Lower lobe of right lung (tissue), 2 donors: ENCODE measurements around the gene POC1A. TPM values are rescaled to one million over a fixed set of nuclear protein-coding genes. Genes with fewer than 3 reads are reported as not detected.

Experiments
- ATAC-seq, 2 donors: fragments of 200-7000 bp; cut with Tn5 transposase; one replicate each; pipeline ENCODE4 v1.9.1; 2020 to 2022; ENCODE audit warnings: mild to moderate bottlenecking in 2 of 2, moderate library complexity in 2 of 2
- DNase-seq: peaks from one replicate; pipeline ENCODE4 v3.0.0-alpha.2; 2020
- H3K27ac ChIP-seq: fragments of 200-600 bp; one replicate; pipeline ENCODE4 v1.8.0; 2022
- H3K27me3 ChIP-seq: fragments of 200-600 bp; one replicate; pipeline ENCODE4 v1.8.0; 2022; ENCODE audit warnings: low read depth
- H3K36me3 ChIP-seq: fragments of 200-600 bp; one replicate; pipeline ENCODE4 v1.8.0; 2022; ENCODE audit warnings: mild to moderate bottlenecking
- H3K4me1 ChIP-seq: fragments of 200-600 bp; one replicate; pipeline ENCODE4 v1.8.0; 2022
- H3K4me3 ChIP-seq: fragments of 200-600 bp; one replicate; pipeline ENCODE4 v1.8.0; 2022; ENCODE audit warnings: mild to moderate bottlenecking
- H3K9me3 ChIP-seq: fragments of 200-600 bp; one replicate; pipeline ENCODE4 v1.8.0; 2022
- intact Hi-C: fragments of 100-400 bp; cut with DNase I; formaldehyde crosslinking; loops from one replicate; pipeline ENCODE4 v1.11.0; 2022
- total RNA-seq: library from RNA; stranded (reverse); fragmentation: NEBNext Ultra II Directional; extraction: Animal tissue kit (Norgen Biotek cat#: 25700); gene quantifications from one replicate; pipeline ENCODE4 v1.2.1, GENCODE V29; 2021
- TF ChIP-seq, protein P1 (sequence below): fragments of 200-600 bp; IDR thresholded peaks from one replicate; pipeline ENCODE4 v1.8.0; 2022; ENCODE audit warnings: antibody characterized with exemption, mild to moderate bottlenecking
- donor health status: DM: no; HTN: yes; CAD: no; lungs with severe emphysema.

POC1A gene
- total RNA-seq, 1 donor from 2014 or later = 2.7 TPM

GRCh38 chr3:52090131-52090932 lies 63.9 kb downstream of the POC1A start:
- H3K27me3 ChIP-seq = no peaks in the 10 kb centered on the region
- peak; percentile 37 for DNase-seq
- H3K4me1 ChIP-seq = peaks cover 37% of the 10 kb centered on the region
- intact Hi-C loops = no loop called here
- ATAC-seq = no peak
- TF ChIP-seq, protein P1, sequence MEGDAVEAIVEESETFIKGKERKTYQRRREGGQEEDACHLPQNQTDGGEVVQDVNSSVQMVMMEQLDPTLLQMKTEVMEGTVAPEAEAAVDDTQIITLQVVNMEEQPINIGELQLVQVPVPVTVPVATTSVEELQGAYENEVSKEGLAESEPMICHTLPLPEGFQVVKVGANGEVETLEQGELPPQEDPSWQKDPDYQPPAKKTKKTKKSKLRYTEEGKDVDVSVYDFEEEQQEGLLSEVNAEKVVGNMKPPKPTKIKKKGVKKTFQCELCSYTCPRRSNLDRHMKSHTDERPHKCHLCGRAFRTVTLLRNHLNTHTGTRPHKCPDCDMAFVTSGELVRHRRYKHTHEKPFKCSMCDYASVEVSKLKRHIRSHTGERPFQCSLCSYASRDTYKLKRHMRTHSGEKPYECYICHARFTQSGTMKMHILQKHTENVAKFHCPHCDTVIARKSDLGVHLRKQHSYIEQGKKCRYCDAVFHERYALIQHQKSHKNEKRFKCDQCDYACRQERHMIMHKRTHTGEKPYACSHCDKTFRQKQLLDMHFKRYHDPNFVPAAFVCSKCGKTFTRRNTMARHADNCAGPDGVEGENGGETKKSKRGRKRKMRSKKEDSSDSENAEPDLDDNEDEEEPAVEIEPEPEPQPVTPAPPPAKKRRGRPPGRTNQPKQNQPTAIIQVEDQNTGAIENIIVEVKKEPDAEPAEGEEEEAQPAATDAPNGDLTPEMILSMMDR = no peak
- H3K4me3 ChIP-seq = no peak overlapping the region
- H3K9me3 ChIP-seq = no peaks in the 10 kb centered on the region
- H3K36me3 ChIP-seq = no peaks in the 10 kb centered on the region
- peak overlapping the region; percentile 78 for H3K27ac ChIP-seq

DNA sequence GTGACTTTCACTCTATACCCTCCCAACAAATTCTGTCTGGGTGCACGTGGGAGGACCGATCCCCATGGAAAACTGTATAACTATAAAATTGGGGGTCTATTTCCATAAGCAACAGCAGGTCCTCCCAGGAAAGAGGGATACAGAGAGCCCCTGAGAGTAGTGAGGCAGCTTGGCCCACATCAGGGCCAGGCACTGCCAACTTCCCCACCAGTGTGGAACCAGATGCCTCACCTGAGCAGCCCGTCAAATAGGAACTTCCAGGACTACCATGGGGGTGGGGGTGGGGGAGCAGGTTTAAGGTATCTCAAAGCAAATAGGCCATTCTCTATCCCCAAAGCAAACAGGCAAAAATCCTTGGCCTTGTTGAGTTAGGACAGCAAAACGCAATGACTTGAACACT lies 64.5 kb downstream of the POC1A start:
- Histone ChIP-seq H3K27ac (peak overlapping the region; percentile 78), H3K36me3 (no peaks in the 10 kb centered on the region), H3K9me3 (no peaks in the 10 kb centered on the region), H3K4me1 (peaks cover 37% of the 10 kb centered on the region), H3K4me3 (no peak overlapping the region), H3K27me3 (no peaks in the 10 kb centered on the region)
- intact Hi-C loops = no loop called here
- ATAC-seq (no peak), DNase-seq (peak; percentile 2)
- TF ChIP-seq, protein P1 = no peak

GRCh38 chr3:52088445-52089367 lies 65.5 kb downstream of the POC1A start:
- H3K36me3 ChIP-seq = no peaks in the 10 kb centered on the region
- H3K27me3 ChIP-seq = no peaks in the 10 kb centered on the region
- DNase-seq (peak; percentile 58), ATAC-seq (peak; percentile 20 to 38)
- intact Hi-C loops = no loop called here
- no peaks in the 10 kb centered on the region for H3K9me3 ChIP-seq
- peak overlapping the region; percentile 44 for H3K27ac ChIP-seq
- no peak overlapping the region for H3K4me3 ChIP-seq
- H3K4me1 ChIP-seq = peaks cover 37% of the 10 kb centered on the region
- TF ChIP-seq, protein P1 = no peak

- DNase-seq = peak; percentile 15
- Histone ChIP-seq H3K27ac (no peak overlapping the region), H3K4me3 (no peak overlapping the region), H3K36me3 (no peaks in the 10 kb centered on the region), H3K4me1 (peaks cover 37% of the 10 kb centered on the region), H3K9me3 (no peaks in the 10 kb centered on the region), H3K27me3 (no peaks in the 10 kb centered on the region)
- TF ChIP-seq, protein P1 = no peak
- ATAC-seq = no peak
- intact Hi-C loops = no loop called here
These were observed 66.5 kb downstream of the POC1A start for GRCh38 chr3:52087731-52088130.

DNA sequence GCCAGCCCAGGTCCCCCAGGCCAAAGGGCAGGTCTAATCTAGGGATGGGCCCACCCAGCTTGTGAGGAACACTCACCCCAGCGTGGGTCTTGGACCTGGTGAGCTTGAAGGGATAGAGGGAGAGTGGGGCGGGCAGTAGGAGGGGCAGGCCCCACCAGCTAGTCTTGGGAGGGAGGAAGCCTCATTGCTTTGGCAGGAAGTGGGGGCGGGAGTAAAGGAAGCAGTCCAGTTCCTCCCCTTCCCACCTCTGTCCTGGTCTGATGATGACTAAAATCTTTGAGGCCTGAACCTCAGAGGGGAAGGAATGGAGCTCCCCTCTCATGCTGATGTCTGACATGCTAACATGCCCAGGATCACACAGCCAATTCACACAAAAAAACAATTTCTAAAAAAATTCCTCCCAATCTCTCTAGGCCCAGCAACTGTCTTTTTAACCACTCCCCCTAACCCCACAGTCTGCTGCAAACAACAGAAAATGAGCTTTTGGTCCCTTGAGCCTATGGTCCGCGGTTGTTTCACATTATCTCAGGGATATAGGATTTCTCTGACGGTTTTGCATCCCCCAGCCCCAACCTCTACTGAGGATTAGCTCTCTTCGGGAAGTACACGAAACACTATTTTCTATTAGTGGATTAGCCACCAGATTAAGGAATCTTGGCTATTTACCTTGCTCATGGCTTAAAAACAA lies 67.1 kb downstream of the POC1A start:
- H3K27ac ChIP-seq = no peak overlapping the region

More for the DNA sequence above, 67.1 kb downstream of the POC1A start:
- no peak overlapping the region for H3K4me3 ChIP-seq
- no peaks in the 10 kb centered on the region for H3K27me3 ChIP-seq
- peaks cover 37% of the 10 kb centered on the region for H3K4me1 ChIP-seq
- no peaks in the 10 kb centered on the region for H3K9me3 ChIP-seq
- peak; percentile 56 for DNase-seq
- intact Hi-C loops = no loop called here
- TF ChIP-seq, protein P1 = no peak
- H3K36me3 ChIP-seq = no peaks in the 10 kb centered on the region
- peak in 1 of 2 donors; percentile 21 for ATAC-seq
